Uterus (tissue), 4 donors: Measurements from ENCODE around the gene TRPC4AP. TPM values are rescaled to one million over a fixed set of nuclear protein-coding genes. Genes with fewer than 3 reads are reported as not detected.
A peak's percentile ranks its signal among the peaks of the same experiment; 100 is the strongest.

ENCODE experiments used
- DNase-seq, 2 donors: peaks; one replicate each; pipeline ENCODE4 v3.0.0-alpha.2; 2019 to 2020
- H3K27ac ChIP-seq, 2 donors: fragments of 200-600 bp; sonication (generic); 1 replicate in 1 of 2; 2 replicates in 1 of 2; pipeline ENCODE4 v1.5.1; 2016 to 2018
- H3K27me3 ChIP-seq, 2 donors: fragments of 200-600 bp; sonication (generic); one replicate each; pipeline ENCODE4 v1.5.1; 2018 to 2019; ENCODE audit warnings: control low read depth in 1 of 2
- H3K36me3 ChIP-seq, 2 donors: fragments of 200-600 bp; sonication (generic); one replicate each; pipeline ENCODE4 v1.5.1; 2019; ENCODE audit warnings: control low read depth in 1 of 2
- H3K4me1 ChIP-seq, 2 donors: fragments of 200-600 bp; sonication (generic); one replicate each; pipeline ENCODE4 v1.5.1; 2018 to 2019; ENCODE audit warnings: control low read depth in 1 of 2
- H3K4me3 ChIP-seq, 2 donors: fragments of 200-600 bp; sonication (generic); 1 replicate in 1 of 2; 2 replicates in 1 of 2; pipeline ENCODE4 v1.5.1; 2018 to 2019; ENCODE audit warnings: mild to moderate bottlenecking in 1 of 2
- H3K9me3 ChIP-seq, 2 donors: fragments of 200-600 bp; sonication (generic); one replicate each; pipeline ENCODE4 v1.5.1; 2019; ENCODE audit warnings: control low read depth in 1 of 2
- POLR2A ChIP-seq, 2 donors: fragments of 450-650 bp; IDR thresholded peaks; one replicate each; pipeline ENCODE4 v1.6.1; 2016; ENCODE audit warnings: antibody characterized with exemption in 2 of 2, mild to moderate bottlenecking in 1 of 2, moderate library complexity in 1 of 2
- intact Hi-C: fragments of 100-400 bp; cut with DNase I; formaldehyde crosslinking; loops from one replicate; pipeline ENCODE4 v1.15.1; 2023; ENCODE audit warnings: low total_unique reads
- total RNA-seq, 4 donors: library from RNA; depleted of rRNA in 3 of 4; stranded (reverse); fragments of >200 nt in 3 of 4; gene quantifications; one replicate each; pipeline versions ENCODE4 v1.1.0 to v1.2.4, GENCODE V29; 2014 to 2023
- TF ChIP-seq, protein P1 (sequence below), 4 experiments: fragments of 200-600 bp in 2 of 4; fragments of 450-650 bp in 2 of 4; sonication (generic) in 2 of 4; IDR thresholded peaks; one replicate each; pipeline ENCODE4 v1.5.1; 2016 to 2019; ENCODE audit warnings: antibody characterized with exemption in 4 of 4, mild to moderate bottlenecking in 2 of 4, moderate library complexity in 1 of 4
- donor health status: DM: yes; HTN: yes; CAD: no.

Gene TRPC4AP
- total RNA-seq, 4 donors from 2014 or later, result 20.0 to 77.5 (median 49.6) TPM

DNA sequence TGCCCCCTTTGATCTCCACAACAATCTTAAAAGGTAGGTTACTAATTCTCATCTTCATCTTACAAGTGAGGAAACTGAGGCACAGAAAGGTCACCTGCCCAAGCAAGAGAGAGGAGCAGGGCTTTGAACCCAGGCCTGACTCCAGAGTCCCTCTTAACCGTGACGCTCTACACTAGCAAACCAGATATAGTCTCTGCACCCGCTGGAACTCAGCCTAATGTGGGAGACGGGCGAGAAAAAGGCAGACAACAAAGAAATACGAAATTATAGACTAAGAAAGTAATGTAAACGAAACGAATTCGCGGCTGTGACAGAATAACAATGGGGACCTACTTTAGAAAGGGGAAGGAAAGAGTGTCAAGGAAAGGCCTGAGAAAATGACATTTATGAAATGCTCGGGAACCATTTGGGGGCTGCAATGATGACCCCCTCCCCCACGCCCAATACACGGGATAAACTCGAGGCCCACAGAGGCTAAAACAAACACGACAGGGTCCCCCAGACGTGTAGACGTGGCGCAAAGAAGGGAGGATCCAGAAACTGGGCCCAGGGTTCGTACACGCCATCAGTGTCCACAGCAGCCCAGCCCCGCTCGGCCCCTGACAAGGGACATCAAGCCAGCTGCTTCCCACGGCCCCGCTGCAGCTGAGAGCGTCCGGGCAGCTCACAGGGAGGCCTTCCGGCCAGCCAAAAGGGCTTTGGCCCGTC, 637 bp downstream of the TRPC4AP start:
- no peaks in the 10 kb centered on the region for H3K27me3 ChIP-seq
- no peaks in the 10 kb centered on the region for H3K9me3 ChIP-seq
- intact Hi-C loops, result loop anchor here (10.0 kb wide), 1 partner anchor 217 kb away; the partner anchor contains the start of genes ACSS2 and GGT7
- peak overlapping the region; percentile 76 for H3K4me3 ChIP-seq
- no peaks in the 10 kb centered on the region for H3K36me3 ChIP-seq
- peak overlapping the region; percentile 86 to 89 for H3K27ac ChIP-seq
- peak in 1 of 2 donors; percentile 20 for DNase-seq
- TF ChIP-seq POLR2A (IDR thresholded peaks at IDR 0.05), result no peak
- TF ChIP-seq, protein P1, sequence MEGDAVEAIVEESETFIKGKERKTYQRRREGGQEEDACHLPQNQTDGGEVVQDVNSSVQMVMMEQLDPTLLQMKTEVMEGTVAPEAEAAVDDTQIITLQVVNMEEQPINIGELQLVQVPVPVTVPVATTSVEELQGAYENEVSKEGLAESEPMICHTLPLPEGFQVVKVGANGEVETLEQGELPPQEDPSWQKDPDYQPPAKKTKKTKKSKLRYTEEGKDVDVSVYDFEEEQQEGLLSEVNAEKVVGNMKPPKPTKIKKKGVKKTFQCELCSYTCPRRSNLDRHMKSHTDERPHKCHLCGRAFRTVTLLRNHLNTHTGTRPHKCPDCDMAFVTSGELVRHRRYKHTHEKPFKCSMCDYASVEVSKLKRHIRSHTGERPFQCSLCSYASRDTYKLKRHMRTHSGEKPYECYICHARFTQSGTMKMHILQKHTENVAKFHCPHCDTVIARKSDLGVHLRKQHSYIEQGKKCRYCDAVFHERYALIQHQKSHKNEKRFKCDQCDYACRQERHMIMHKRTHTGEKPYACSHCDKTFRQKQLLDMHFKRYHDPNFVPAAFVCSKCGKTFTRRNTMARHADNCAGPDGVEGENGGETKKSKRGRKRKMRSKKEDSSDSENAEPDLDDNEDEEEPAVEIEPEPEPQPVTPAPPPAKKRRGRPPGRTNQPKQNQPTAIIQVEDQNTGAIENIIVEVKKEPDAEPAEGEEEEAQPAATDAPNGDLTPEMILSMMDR (IDR thresholded peaks at IDR 0.05), result no peak
- peaks cover 0 to 5% of the 10 kb centered on the region in 2 donors for H3K4me1 ChIP-seq

DNA sequence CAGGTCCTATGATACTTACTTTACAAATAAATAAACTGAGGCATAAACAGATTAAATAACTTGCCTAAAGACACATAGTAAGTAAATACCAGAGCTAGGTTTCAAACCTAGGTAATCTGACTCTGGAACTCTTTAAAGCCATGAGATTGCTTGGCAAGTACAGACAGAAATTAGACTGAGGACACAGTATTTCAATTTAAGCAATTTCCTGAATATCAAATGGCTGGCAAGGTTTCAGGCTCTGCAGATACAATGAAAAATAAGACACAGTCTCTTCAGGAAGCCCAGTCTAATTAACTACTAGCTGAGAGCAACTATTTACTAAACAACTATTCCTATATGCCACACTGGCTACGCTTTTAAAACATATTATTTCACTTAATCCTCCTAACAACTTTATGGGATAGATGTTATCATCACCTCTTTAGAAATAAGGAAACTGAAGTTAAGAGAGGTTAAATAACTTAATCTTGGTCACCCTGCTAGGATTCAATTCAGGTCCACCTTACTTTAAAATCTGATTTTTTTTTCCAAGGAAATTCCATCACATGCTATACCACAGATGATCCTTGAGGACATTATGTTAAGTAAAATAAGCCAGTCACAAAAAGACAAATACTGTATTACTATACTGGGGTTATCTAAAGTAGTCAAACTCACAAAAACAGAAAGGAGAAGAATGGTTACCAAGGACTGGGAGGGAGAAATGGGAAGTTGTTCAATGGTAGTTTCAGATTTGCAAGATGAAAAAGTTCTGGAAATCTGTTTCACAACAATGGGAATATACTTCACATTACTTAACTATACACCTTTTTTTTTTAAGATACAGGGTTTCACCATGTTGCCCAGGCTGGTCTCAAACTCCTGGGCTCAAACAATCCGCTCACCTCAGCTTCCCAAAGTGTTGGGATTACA, 4.1 kb downstream of the TRPC4AP start:
- Histone ChIP-seq H3K9me3 (no peaks in the 10 kb centered on the region), H3K27me3 (no peaks in the 10 kb centered on the region), H3K36me3 (no peaks in the 10 kb centered on the region), H3K27ac (no peak overlapping the region), H3K4me1 (peaks cover 0 to 5% of the 10 kb centered on the region in 2 donors), H3K4me3 (no peak overlapping the region)
- DNase-seq, result no peak
- TF ChIP-seq, protein P1 (IDR thresholded peaks at IDR 0.05), result no peak
- no peak for TF ChIP-seq POLR2A (IDR thresholded peaks at IDR 0.05)
- intact Hi-C loops, result no loop called here

DNA sequence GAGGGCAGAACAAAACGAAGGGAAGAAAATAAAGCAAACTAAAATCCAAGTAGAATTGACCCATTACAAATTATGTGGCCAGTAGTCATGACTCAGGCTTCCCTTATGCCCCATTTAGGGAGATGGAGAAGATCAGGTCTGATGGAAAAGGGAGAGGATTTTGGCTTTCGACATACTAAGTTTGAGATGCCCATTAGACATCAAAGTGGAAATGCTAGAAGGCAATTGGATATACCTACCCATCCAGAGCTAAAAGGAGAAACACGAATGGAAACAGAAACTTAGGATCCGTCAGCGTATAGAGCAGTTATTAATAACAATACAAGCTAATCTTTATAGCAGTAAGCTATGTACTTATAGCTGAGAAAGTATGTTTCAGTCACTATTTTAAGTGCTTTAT, 4.8 kb downstream of the TRPC4AP start:
- no peak overlapping the region for H3K27ac ChIP-seq
- H3K4me1 ChIP-seq, result peaks cover 0 to 5% of the 10 kb centered on the region in 2 donors
- TF ChIP-seq, protein P1 (IDR thresholded peaks at IDR 0.05), result no peak
- TF ChIP-seq POLR2A (IDR thresholded peaks at IDR 0.05), result no peak
- no peak overlapping the region for H3K4me3 ChIP-seq
- no peaks in the 10 kb centered on the region for H3K36me3 ChIP-seq
- no peaks in the 10 kb centered on the region for H3K9me3 ChIP-seq
- no peaks in the 10 kb centered on the region for H3K27me3 ChIP-seq
- intact Hi-C loops, result no loop called here
- no peak for DNase-seq

DNA sequence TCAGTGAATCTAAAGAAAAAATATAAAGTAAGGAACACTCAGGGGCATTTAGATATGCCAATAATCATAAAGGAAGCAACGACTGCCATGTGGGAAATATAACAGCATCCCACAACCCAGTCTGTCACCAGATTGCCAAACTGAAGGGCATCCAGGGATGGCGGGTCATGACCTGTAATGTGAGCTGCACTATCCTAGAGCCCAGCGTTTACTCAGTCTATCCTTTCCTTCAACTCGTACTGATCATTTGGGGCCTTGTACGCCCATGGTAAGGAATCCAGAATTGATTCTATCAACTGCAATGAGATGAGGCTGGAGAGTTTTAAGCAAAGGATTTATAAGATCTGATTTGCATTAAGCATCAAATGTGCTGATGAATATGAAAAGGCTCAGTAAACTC, 5.3 kb downstream of the TRPC4AP start:
- Histone ChIP-seq H3K4me1 (peaks cover 0 to 5% of the 10 kb centered on the region in 2 donors), H3K9me3 (no peaks in the 10 kb centered on the region), H3K36me3 (no peaks in the 10 kb centered on the region), H3K4me3 (no peak overlapping the region), H3K27ac (no peak overlapping the region), H3K27me3 (no peaks in the 10 kb centered on the region)
- DNase-seq, result no peak
- TF ChIP-seq, protein P1 (IDR thresholded peaks at IDR 0.05), result no peak
- TF ChIP-seq POLR2A (IDR thresholded peaks at IDR 0.05), result no peak
- intact Hi-C loops, result no loop called here
